Left ventricle myocardium inferior (tissue), 1 donor: ENCODE data around the gene RHOU. TPM values are rescaled to one million over a fixed set of nuclear protein-coding genes. Genes with fewer than 3 reads are reported as not detected.

ENCODE experiments used
- DNase-seq: peaks from one replicate; pipeline ENCODE4 v3.0.0-alpha.2; 2020
- H3K27ac ChIP-seq: fragments of 200-600 bp; replicated peaks from 2 replicates; pipeline ENCODE4 v1.8.0; 2021
- H3K27me3 ChIP-seq: fragments of 200-600 bp; 2 replicates; pipeline ENCODE4 v1.8.0; 2021; ENCODE audit warnings: low read depth
- H3K36me3 ChIP-seq: fragments of 200-600 bp; 2 replicates; pipeline ENCODE4 v1.8.0; 2021
- H3K4me1 ChIP-seq: fragments of 200-600 bp; 2 replicates; pipeline ENCODE4 v1.8.0; 2021
- H3K4me3 ChIP-seq: fragments of 200-600 bp; 2 replicates; pipeline ENCODE4 v1.8.0; 2021; ENCODE audit warnings: mild to moderate bottlenecking, moderate library complexity
- H3K9me3 ChIP-seq: fragments of 200-600 bp; replicated peaks from 2 replicates; pipeline ENCODE4 v1.8.0; 2021
- intact Hi-C: fragments of 100-400 bp; cut with micrococcal nuclease; formaldehyde crosslinking; loops from one replicate; pipeline ENCODE4 v1.11.0; 2022
- total RNA-seq: library from RNA; stranded (reverse); fragmentation: NEBNext Ultra II Directional; extraction: Animal tissue kit (Norgen Biotek cat#: 25700); gene quantifications from one replicate; pipeline ENCODE4 v1.2.1, GENCODE V29; 2021
- TF ChIP-seq, protein P1 (sequence below): fragments of 200-600 bp; IDR thresholded peaks from 2 replicates; pipeline ENCODE4 v1.8.0; 2021; ENCODE audit warnings: antibody characterized with exemption, mild to moderate bottlenecking, borderline replicate concordance
- donor health status: DM: no; HTN: yes; CAD: no; lungs with severe emphysema.

Gene RHOU
- total RNA-seq, 1 donor from 2014 or later = 5.1 TPM

DNA sequence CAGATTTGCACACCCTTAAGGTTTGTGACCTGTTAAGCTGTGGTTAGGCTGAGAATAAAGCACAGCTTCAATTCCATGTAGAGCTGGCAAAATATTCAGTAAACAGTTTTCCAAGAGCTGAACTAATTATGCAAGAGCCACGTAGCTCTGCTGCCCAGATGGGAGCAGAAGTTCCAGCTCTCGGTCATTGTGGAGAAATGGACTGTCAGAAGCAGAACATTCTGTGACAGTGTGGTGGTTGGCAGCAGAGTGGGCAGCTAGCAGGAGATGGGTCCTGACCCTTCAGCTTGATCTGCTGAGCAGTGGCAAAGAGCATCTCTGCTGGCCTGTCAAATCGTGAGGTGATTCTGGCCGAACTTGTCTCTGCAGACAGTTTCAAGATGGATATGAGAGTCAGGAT is 23.2 kb downstream of the RHOU start:
- no peak overlapping the region for H3K27ac ChIP-seq
- H3K4me1 ChIP-seq = peaks cover 10% of the 10 kb centered on the region
- TF ChIP-seq, protein P1, sequence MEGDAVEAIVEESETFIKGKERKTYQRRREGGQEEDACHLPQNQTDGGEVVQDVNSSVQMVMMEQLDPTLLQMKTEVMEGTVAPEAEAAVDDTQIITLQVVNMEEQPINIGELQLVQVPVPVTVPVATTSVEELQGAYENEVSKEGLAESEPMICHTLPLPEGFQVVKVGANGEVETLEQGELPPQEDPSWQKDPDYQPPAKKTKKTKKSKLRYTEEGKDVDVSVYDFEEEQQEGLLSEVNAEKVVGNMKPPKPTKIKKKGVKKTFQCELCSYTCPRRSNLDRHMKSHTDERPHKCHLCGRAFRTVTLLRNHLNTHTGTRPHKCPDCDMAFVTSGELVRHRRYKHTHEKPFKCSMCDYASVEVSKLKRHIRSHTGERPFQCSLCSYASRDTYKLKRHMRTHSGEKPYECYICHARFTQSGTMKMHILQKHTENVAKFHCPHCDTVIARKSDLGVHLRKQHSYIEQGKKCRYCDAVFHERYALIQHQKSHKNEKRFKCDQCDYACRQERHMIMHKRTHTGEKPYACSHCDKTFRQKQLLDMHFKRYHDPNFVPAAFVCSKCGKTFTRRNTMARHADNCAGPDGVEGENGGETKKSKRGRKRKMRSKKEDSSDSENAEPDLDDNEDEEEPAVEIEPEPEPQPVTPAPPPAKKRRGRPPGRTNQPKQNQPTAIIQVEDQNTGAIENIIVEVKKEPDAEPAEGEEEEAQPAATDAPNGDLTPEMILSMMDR = no peak
- no peaks in the 10 kb centered on the region for H3K9me3 ChIP-seq
- H3K27me3 ChIP-seq = peaks cover 86% of the 10 kb centered on the region
- H3K36me3 ChIP-seq = no peaks in the 10 kb centered on the region
- no peak overlapping the region for H3K4me3 ChIP-seq
- no peak for DNase-seq
- intact Hi-C loops = no loop called here

GRCh38 chr1:228760979-228761378 is 25.7 kb downstream of the RHOU start:
- intact Hi-C loops = no loop called here
- TF ChIP-seq, protein P1 = no peak
- Histone ChIP-seq H3K36me3 (no peaks in the 10 kb centered on the region), H3K9me3 (no peaks in the 10 kb centered on the region), H3K27me3 (peaks cover 85% of the 10 kb centered on the region), H3K27ac (no peak overlapping the region), H3K4me3 (no peak overlapping the region), H3K4me1 (no peaks in the 10 kb centered on the region)
- DNase-seq = no peak

DNA sequence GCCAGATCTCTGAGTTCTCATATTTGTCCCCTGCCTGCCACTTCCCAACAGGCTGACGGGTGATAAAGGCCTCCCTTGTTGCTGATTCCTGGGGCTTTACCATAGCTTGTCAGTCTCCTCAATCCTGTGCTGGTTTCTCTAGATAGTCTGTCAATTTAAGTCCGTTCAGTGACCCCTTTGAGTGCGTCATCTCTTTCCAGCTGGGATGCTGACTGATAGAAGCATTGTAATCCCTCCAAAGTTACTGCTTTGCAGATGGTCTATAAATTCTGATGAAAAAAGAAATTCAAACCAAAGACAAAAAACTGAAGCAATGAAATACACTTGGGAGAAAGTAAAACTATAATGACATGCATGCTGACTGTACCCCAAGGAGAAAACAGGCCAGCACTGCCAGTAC is 28.3 kb downstream of the RHOU start:
- Histone ChIP-seq H3K27me3 (peaks cover 83% of the 10 kb centered on the region), H3K27ac (no peak overlapping the region), H3K9me3 (no peaks in the 10 kb centered on the region), H3K36me3 (no peaks in the 10 kb centered on the region), H3K4me1 (no peaks in the 10 kb centered on the region), H3K4me3 (no peak overlapping the region)
- TF ChIP-seq, protein P1 = no peak
- no peak for DNase-seq
- intact Hi-C loops = no loop called here

DNA sequence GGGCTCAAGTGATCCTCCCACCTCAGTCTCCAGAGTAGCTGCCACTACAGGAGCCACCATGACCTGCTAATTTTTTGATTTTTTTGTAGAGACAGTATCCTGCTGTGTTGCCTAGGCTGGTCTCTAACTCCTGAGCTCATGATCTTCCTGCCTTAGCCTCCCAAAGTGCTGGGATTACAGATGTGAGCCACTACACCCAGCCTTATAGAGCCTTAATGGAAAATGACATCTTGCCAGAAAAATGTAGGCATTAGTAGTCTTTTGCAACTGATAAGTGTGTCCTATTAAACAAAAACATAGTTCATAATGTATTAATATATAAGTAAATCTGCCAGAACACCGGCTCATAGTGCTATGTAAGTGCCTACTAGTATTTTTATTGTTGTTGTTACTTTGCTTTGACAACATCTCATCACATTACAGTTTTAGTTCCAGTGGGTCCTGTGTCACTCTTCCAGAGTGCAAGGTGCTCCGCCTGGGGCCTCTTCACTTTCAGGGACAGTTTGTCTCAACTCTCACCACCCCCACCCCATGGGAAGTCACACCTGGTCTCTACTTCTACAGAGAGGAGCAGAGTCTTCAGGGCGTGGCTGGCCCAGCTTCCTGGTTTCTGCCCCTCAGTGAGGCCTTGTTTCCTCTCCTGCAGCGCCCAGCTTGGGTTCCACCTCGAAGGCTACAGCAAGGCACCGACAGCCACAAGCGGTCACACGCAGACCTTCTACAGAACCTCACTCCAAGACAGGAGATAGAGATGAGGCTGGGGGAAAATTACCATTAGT is 30.1 kb downstream of the RHOU start:
- Histone ChIP-seq H3K4me3 (no peak overlapping the region), H3K27ac (no peak overlapping the region), H3K27me3 (peaks cover 82% of the 10 kb centered on the region), H3K36me3 (no peaks in the 10 kb centered on the region), H3K9me3 (no peaks in the 10 kb centered on the region), H3K4me1 (no peaks in the 10 kb centered on the region)
- intact Hi-C loops = no loop called here
- TF ChIP-seq, protein P1 = no peak
- no peak for DNase-seq

DNA sequence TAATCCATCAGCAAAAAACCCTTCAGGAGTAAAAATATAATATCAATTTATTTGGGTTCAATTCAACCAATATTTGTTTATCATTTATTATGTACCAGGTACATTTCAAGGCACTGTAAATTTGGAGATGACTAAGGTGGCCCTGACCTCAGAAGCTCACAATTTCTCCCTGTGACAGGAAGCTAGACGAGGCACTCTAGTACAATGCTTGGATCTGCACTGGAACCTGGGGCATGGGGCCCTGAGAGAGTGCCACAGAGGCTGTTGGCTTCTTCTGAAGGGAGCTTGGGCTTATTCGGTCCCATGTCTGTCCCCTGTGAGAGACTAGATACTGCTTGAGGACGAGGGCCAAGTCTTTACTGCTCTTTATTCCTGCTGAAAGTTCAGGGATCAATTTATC is 31.5 kb downstream of the RHOU start:
- TF ChIP-seq, protein P1 = no peak
- Histone ChIP-seq H3K27me3 (peaks cover 70% of the 10 kb centered on the region), H3K4me1 (no peaks in the 10 kb centered on the region), H3K36me3 (no peaks in the 10 kb centered on the region), H3K9me3 (no peaks in the 10 kb centered on the region), H3K27ac (no peak overlapping the region), H3K4me3 (no peak overlapping the region)
- intact Hi-C loops = no loop called here
- DNase-seq = no peak
